ENCODE results near the gene NIPBL.

- no peak for TF ChIP-seq EP300 (IDR thresholded peaks at IDR 0.05)
- TF ChIP-seq CTCF (IDR thresholded peaks at IDR 0.05), result no peak
Observed at GRCh38 chr5:36934740-36935356, 58.3 kb downstream of the NIPBL start.
